Testis (tissue), 2 donors: Measurements from ENCODE around the gene TBC1D5.

Experiments
- POLR2A ChIP-seq: fragments of 450-650 bp; IDR thresholded peaks from one replicate; pipeline ENCODE4 v1.6.1; 2017; ENCODE audit warnings: antibody characterized with exemption, mild to moderate bottlenecking, moderate library complexity
- TF ChIP-seq, protein P1 (sequence below), 3 experiments: fragments of 450-650 bp in 2 of 3; fragments of 200-600 bp in 1 of 3; sonication (generic) in 1 of 3; IDR thresholded peaks; one replicate each; pipeline ENCODE4 v1.5.1; 2016 to 2019; ENCODE audit warnings: antibody characterized with exemption in 3 of 3, mild to moderate bottlenecking in 2 of 3, moderate library complexity in 1 of 3

GRCh38 chr3:17629400-17629799 lies 113.0 kb downstream of the TBC1D5 start:
- TF ChIP-seq, protein P1, sequence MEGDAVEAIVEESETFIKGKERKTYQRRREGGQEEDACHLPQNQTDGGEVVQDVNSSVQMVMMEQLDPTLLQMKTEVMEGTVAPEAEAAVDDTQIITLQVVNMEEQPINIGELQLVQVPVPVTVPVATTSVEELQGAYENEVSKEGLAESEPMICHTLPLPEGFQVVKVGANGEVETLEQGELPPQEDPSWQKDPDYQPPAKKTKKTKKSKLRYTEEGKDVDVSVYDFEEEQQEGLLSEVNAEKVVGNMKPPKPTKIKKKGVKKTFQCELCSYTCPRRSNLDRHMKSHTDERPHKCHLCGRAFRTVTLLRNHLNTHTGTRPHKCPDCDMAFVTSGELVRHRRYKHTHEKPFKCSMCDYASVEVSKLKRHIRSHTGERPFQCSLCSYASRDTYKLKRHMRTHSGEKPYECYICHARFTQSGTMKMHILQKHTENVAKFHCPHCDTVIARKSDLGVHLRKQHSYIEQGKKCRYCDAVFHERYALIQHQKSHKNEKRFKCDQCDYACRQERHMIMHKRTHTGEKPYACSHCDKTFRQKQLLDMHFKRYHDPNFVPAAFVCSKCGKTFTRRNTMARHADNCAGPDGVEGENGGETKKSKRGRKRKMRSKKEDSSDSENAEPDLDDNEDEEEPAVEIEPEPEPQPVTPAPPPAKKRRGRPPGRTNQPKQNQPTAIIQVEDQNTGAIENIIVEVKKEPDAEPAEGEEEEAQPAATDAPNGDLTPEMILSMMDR (IDR thresholded peaks at IDR 0.05): no peak
- no peak for TF ChIP-seq POLR2A
